Spleen (tissue), 11 donors: ENCODE results near the gene MRAS. TPM values are rescaled to one million over a fixed set of nuclear protein-coding genes. Genes with fewer than 3 reads are reported as not detected.
A peak's percentile ranks its signal among the peaks of the same experiment; 100 is the strongest.

Experiments used
- DNase-seq: peaks from one replicate; pipeline ENCODE4 v3.0.0-alpha.2; 2020
- H3K27ac ChIP-seq, 8 donors: fragments of 200-600 bp; sonication (generic) in 7 of 8; 1 replicate in 4 of 8; 2 replicates in 4 of 8; pipeline versions ENCODE4 v1.5.0 to v1.8.0; 2016 to 2021; ENCODE audit warnings: inconsistent platforms in 4 of 8, mild to moderate bottlenecking in 4 of 8, moderate library complexity in 1 of 8
- H3K27me3 ChIP-seq, 7 donors: fragments of 200-600 bp; sonication (generic) in 6 of 7; replicated peaks in 1 of 7; 1 replicate in 4 of 7; 2 replicates in 3 of 7; pipeline versions ENCODE4 v1.5.0 to v1.8.0; 2016 to 2021; ENCODE audit warnings: inconsistent platforms in 3 of 7, mild to moderate bottlenecking in 1 of 7
- H3K36me3 ChIP-seq, 6 donors: fragments of 200-600 bp; sonication (generic) in 5 of 6; 1 replicate in 4 of 6; 2 replicates in 2 of 6; pipeline versions ENCODE4 v1.5.0 to v1.8.0; 2016 to 2021; ENCODE audit warnings: inconsistent platforms in 2 of 6
- H3K4me1 ChIP-seq, 6 donors: fragments of 200-600 bp; sonication (generic) in 5 of 6; 1 replicate in 3 of 6; 2 replicates in 3 of 6; pipeline versions ENCODE4 v1.5.0 to v1.8.0; 2016 to 2021; ENCODE audit warnings: inconsistent platforms in 3 of 6
- H3K4me3 ChIP-seq, 8 donors: fragments of 200-600 bp; sonication (generic) in 7 of 8; 1 replicate in 4 of 8; 2 replicates in 4 of 8; pipeline versions ENCODE4 v1.5.0 to v1.8.0; 2016 to 2021; ENCODE audit warnings: inconsistent platforms in 4 of 8, mild to moderate bottlenecking in 4 of 8, moderate library complexity in 2 of 8
- H3K9me3 ChIP-seq, 8 donors: fragments of 200-600 bp; sonication (generic) in 7 of 8; 1 replicate in 4 of 8; 2 replicates in 4 of 8; pipeline versions ENCODE4 v1.5.0 to v1.8.0; 2016 to 2021; ENCODE audit warnings: inconsistent platforms in 4 of 8
- CTCF ChIP-seq, 11 experiments: fragments of 200-600 bp in 7 of 11; fragments of 450-650 bp in 4 of 11; sonication (generic) in 4 of 11; IDR thresholded peaks in 8 of 11; conservative IDR thresholded peaks in 3 of 11; 1 replicate in 7 of 11; 2 replicates in 4 of 11; pipeline versions ENCODE4 v1.4.0 to v1.8.0; 2016 to 2021; ENCODE audit warnings: antibody characterized with exemption in 11 of 11, inconsistent platforms in 4 of 11, mild to moderate bottlenecking in 1 of 11
- POLR2A ChIP-seq, 3 donors: fragments of 450-650 bp; IDR thresholded peaks; one replicate each; pipeline ENCODE4 v1.5.1; 2017; ENCODE audit warnings: antibody characterized with exemption in 3 of 3, mild to moderate bottlenecking in 1 of 3
- POLR2AphosphoS5 ChIP-seq, 3 donors: sonication (generic); formaldehyde crosslinking; IDR thresholded peaks; one replicate each; pipeline ENCODE4 v1.5.1; 2017; ENCODE audit warnings: antibody characterized with exemption in 3 of 3
- WGBS, 5 donors: extraction: QIAGEN DNeasy Blood & Tissue Kit in 3 of 5; methylation state at CpG; one replicate each; pipeline versions ENCODE4 v1.1.5 to v1.1.7; 2013 to 2018; 5-methylcytosine and 5-hydroxymethylcytosine counted together
- intact Hi-C: fragments of 100-400 bp; cut with DNase I; formaldehyde crosslinking; loops from one replicate; pipeline ENCODE4 v1.15.0; 2023; ENCODE audit warnings: low total_unique reads
- polyA plus RNA-seq, 3 donors: library from polyadenylated mRNA; stranded (reverse); fragments of 200-250 nt; gene quantifications; one replicate each; pipeline ENCODE4 v1.2.1, GENCODE V29; 2013
- total RNA-seq, 7 donors: library from RNA; depleted of rRNA in 3 of 7; stranded (reverse); fragments of >200 nt in 3 of 7; fragmentation: NEBNext Ultra II Directional in 4 of 7; extraction: Animal tissue kit (Norgen Biotek cat#: 25700) in 4 of 7; gene quantifications; one replicate each; pipeline versions ENCODE4 v1.1.0 to v1.2.1, GENCODE V29; 2016 to 2021
- donor health status: healthy with polysubstance abuse.
- donor health status: DM: no; HTN: no; CAD: no; lungs with moderate emphysema.
- donor health status: DM: no; HTN: no; CAD: no.
- donor health status: Bipolar disorder and iron deficiency.
- donor health status: healthy.
- donor health status: DM: no; HTN: no; CAD: no.
- donor health status: DM: yes; HTN: yes; CAD: no.

Gene MRAS
- total and polyA plus RNA-seq, 10 donors = 4.1 to 36.7 (median 21.4) TPM

GRCh38 chr3:138371070-138371965 is 22.9 kb downstream of the MRAS start:
- 64 to 71% (median 68%) methylated on average over 9 of the region's 9 CpGs for WGBS, 5 donors
- H3K4me3 ChIP-seq = no peak overlapping the region
- no peak overlapping the region for H3K27ac ChIP-seq
- H3K36me3 ChIP-seq = no peaks in the 10 kb centered on the region
- H3K4me1 ChIP-seq = peaks cover 0 to 41% (median 23%) of the 10 kb centered on the region in 6 donors
- peak; percentile 20 for DNase-seq
- intact Hi-C loops = no loop called here
- peaks cover 0 to 10% (median 0%) of the 10 kb centered on the region in 8 donors for H3K9me3 ChIP-seq
- peaks cover 0 to 47% (median 0%) of the 10 kb centered on the region in 7 donors for H3K27me3 ChIP-seq
- TF ChIP-seq POLR2AphosphoS5 (IDR thresholded peaks at IDR 0.05) = no peak
- TF ChIP-seq CTCF (IDR thresholded peaks at IDR 0.05 in 8 of 11, conservative IDR thresholded peaks at IDR 0.05 in 3 of 11) = no peak
- TF ChIP-seq POLR2A (IDR thresholded peaks at IDR 0.05) = no peak

GRCh38 chr3:138373087-138373735 is 24.8 kb downstream of the MRAS start:
- 88 to 94% (median 88%) methylated on average over 7 of the region's 7 CpGs for WGBS, 5 donors
- H3K27ac ChIP-seq = no peak overlapping the region
- no peak overlapping the region for H3K4me3 ChIP-seq
- intact Hi-C loops = no loop called here
- H3K4me1 ChIP-seq = peaks cover 0 to 27% (median 11%) of the 10 kb centered on the region in 6 donors
- H3K9me3 ChIP-seq = peaks cover 0 to 10% (median 0%) of the 10 kb centered on the region in 8 donors
- no peak for DNase-seq
- no peaks in the 10 kb centered on the region for H3K36me3 ChIP-seq
- TF ChIP-seq POLR2A (IDR thresholded peaks at IDR 0.05) (no peak), POLR2AphosphoS5 (IDR thresholded peaks at IDR 0.05) (no peak), CTCF (IDR thresholded peaks at IDR 0.05 in 8 of 11, conservative IDR thresholded peaks at IDR 0.05 in 3 of 11) (no peak)
- peaks cover 0 to 40% (median 0%) of the 10 kb centered on the region in 7 donors for H3K27me3 ChIP-seq

GRCh38 chr3:138373736-138374094 is 25.3 kb downstream of the MRAS start:
- peaks cover 0 to 10% (median 0%) of the 10 kb centered on the region in 8 donors for H3K9me3 ChIP-seq
- no peak overlapping the region for H3K4me3 ChIP-seq
- peaks cover 0 to 37% (median 0%) of the 10 kb centered on the region in 7 donors for H3K27me3 ChIP-seq
- H3K27ac ChIP-seq = no peak overlapping the region
- no peaks in the 10 kb centered on the region for H3K36me3 ChIP-seq
- TF ChIP-seq CTCF (IDR thresholded peaks at IDR 0.05 in 8 of 11, conservative IDR thresholded peaks at IDR 0.05 in 3 of 11) (no peak), POLR2A (IDR thresholded peaks at IDR 0.05) (no peak), POLR2AphosphoS5 (IDR thresholded peaks at IDR 0.05) (no peak)
- peaks cover 0 to 25% (median 11%) of the 10 kb centered on the region in 6 donors for H3K4me1 ChIP-seq
- peak; percentile 27 for DNase-seq
- 97 to 99% (median 98%) methylated on average over 5 of the region's 5 CpGs for WGBS, 5 donors
- intact Hi-C loops = no loop called here
